ENCODE data around the gene MYO7A.

Gene MYO7A

GRCh38 chr11:77189588-77190210 is 61.7 kb downstream of the MYO7A start:
- H3K27ac ChIP-seq (ENCODE audit: insufficient read depth in 1 of 2, low read depth in 1 of 2, low read length in 2 of 2, poor library complexity in 1 of 2, severe bottlenecking in 2 of 2), result no peak overlapping the region
- H3K27me3 ChIP-seq (replicated peaks in 2 of 5; ENCODE audit: control insufficient read depth in 4 of 5, insufficient read depth in 5 of 5, low read length in 4 of 5), result no peaks in the 10 kb centered on the region
- CTCF ChIA-PET, result interaction anchor here (1.0 to 10.9 kb wide), 13 partner anchors 9 to 268 kb away, joined by 3 to 240 read pairs (median 11); partner anchors contain the start of gene MYO7A
- H3K36me3 ChIP-seq (ENCODE audit: control insufficient read depth in 4 of 4, insufficient read depth in 4 of 4, low read length in 3 of 4), result no peaks in the 10 kb centered on the region
- 97% methylated on average over 24 of the region's 28 CpGs for WGBS (ENCODE audit: insufficient coverage)
- POLR2A ChIA-PET, result no interaction called here
- H3K9me3 ChIP-seq (ENCODE audit: control extremely low read depth in 1 of 5, control insufficient read depth in 4 of 5, insufficient read depth in 2 of 5, low read depth in 1 of 5, low read length in 4 of 5), result no peaks in the 10 kb centered on the region
- no peak for DNase-seq
- H3K4me1 ChIP-seq (ENCODE audit: control extremely low read depth in 1 of 4, control insufficient read depth in 4 of 4, insufficient read depth in 4 of 4, low read length in 3 of 4), result no peaks in the 10 kb centered on the region
- no peak overlapping the region for H3K4me3 ChIP-seq (ENCODE audit: control insufficient read depth in 1 of 7, extremely low read depth in 1 of 7, insufficient read depth in 4 of 7, low read depth in 2 of 7, low read length in 6 of 7)

DNA sequence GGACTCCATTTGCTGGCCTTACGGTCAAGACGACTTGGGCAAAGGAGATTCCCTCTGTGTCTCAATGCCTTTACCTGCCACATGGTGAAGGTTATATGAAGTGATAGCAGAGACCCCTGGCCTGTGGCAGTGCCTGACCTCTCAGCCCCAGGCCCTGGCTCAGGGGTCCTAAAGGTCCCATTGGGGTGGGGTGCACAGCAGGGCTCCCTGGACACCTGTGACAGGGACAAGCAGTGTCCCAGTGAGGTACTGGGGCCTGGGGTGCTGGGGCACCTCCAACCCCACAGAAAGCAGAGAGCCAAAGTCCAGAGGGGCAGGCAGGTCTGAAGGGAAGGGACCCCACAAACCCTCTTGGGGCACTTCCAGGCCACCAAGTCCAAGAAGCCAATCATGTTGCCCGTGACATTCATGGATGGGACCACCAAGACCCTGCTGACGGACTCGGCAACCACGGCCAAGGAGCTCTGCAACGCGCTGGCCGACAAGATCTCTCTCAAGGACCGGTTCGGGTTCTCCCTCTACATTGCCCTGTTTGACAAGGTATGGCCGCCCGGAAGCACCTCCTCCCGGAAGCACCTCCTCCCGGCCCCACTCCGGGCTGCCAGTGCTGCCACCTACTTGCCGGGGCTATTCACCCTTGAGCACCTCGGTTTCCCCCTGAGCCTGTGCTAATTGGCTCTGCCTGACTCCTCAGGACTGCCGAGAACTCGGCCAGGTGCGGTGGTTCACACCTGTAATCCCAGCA is 62.5 kb downstream of the MYO7A start:
- 94% methylated on average over 21 of the region's 21 CpGs for WGBS (ENCODE audit: insufficient coverage)
- ChIA-PET CTCF (interaction anchor here (0.9 to 10.9 kb wide), 5 partner anchors 50 to 402 kb away, joined by 3 to 240 read pairs (median 28); partner anchors contain the start of gene MYO7A), POLR2A (no interaction called here)
- no peak for DNase-seq
- Histone ChIP-seq H3K27ac (ENCODE audit: insufficient read depth in 1 of 2, low read depth in 1 of 2, low read length in 2 of 2, poor library complexity in 1 of 2, severe bottlenecking in 2 of 2) (no peak overlapping the region), H3K27me3 (replicated peaks in 2 of 5; ENCODE audit: control insufficient read depth in 4 of 5, insufficient read depth in 5 of 5, low read length in 4 of 5) (no peaks in the 10 kb centered on the region), H3K4me3 (ENCODE audit: control insufficient read depth in 1 of 7, extremely low read depth in 1 of 7, insufficient read depth in 4 of 7, low read depth in 2 of 7, low read length in 6 of 7) (no peak overlapping the region), H3K9me3 (ENCODE audit: control extremely low read depth in 1 of 5, control insufficient read depth in 4 of 5, insufficient read depth in 2 of 5, low read depth in 1 of 5, low read length in 4 of 5) (no peaks in the 10 kb centered on the region), H3K4me1 (ENCODE audit: control extremely low read depth in 1 of 4, control insufficient read depth in 4 of 4, insufficient read depth in 4 of 4, low read length in 3 of 4) (no peaks in the 10 kb centered on the region), H3K36me3 (ENCODE audit: control insufficient read depth in 4 of 4, insufficient read depth in 4 of 4, low read length in 3 of 4) (no peaks in the 10 kb centered on the region)

- Histone ChIP-seq H3K36me3 (ENCODE audit: control insufficient read depth in 4 of 4, insufficient read depth in 4 of 4, low read length in 3 of 4) (no peaks in the 10 kb centered on the region), H3K27ac (ENCODE audit: insufficient read depth in 1 of 2, low read depth in 1 of 2, low read length in 2 of 2, poor library complexity in 1 of 2, severe bottlenecking in 2 of 2) (no peak overlapping the region), H3K9me3 (ENCODE audit: control extremely low read depth in 1 of 5, control insufficient read depth in 4 of 5, insufficient read depth in 2 of 5, low read depth in 1 of 5, low read length in 4 of 5) (no peaks in the 10 kb centered on the region), H3K4me3 (ENCODE audit: control insufficient read depth in 1 of 7, extremely low read depth in 1 of 7, insufficient read depth in 4 of 7, low read depth in 2 of 7, low read length in 6 of 7) (no peak overlapping the region), H3K4me1 (ENCODE audit: control extremely low read depth in 1 of 4, control insufficient read depth in 4 of 4, insufficient read depth in 4 of 4, low read length in 3 of 4) (no peaks in the 10 kb centered on the region), H3K27me3 (replicated peaks in 2 of 5; ENCODE audit: control insufficient read depth in 4 of 5, insufficient read depth in 5 of 5, low read length in 4 of 5) (no peaks in the 10 kb centered on the region)
- ChIA-PET CTCF (interaction anchor here (0.9 to 10.9 kb wide), 3 partner anchors 60 to 432 kb away, joined by 3 to 240 read pairs (median 3); partner anchors contain the start of gene MYO7A), POLR2A (no interaction called here)
- WGBS (ENCODE audit: insufficient coverage), result 84% methylated on average over 11 of the region's 11 CpGs
- DNase-seq, result no peak
Observed at GRCh38 chr11:77191429-77191822, 63.4 kb downstream of the MYO7A start.

DNA sequence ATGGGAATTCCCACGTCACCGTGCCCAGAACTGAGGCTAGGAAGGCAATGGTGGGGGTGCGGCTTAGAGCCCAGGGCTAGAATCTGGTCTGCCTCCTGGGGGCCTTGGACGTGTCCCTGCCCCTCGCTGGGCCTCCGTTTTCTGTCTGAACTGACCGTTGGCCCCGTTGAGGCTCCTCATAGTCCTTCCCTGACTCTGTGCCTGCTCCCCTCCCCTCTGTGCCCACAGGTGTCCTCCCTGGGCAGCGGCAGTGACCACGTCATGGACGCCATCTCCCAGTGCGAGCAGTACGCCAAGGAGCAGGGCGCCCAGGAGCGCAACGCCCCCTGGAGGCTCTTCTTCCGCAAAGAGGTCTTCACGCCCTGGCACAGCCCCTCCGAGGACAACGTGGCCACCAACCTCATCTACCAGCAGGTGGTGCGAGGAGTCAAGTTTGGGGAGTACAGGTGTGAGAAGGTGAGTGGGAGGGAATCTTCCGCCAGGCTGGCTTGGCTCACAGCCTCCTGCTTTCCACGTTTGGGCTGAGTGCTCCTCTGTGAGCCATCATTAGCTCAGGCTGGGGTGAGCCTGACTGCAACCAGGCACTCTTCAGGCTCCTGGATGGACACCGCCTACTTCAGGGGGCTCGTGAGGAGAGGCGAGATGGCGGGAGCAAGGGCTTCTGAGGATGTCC is 63.9 kb downstream of the MYO7A start:
- ChIA-PET CTCF (interaction anchor here (1.0 kb wide), 4 partner anchors 70 to 432 kb away, joined by 3 to 4 read pairs (median 3); no protein-coding TSS in a partner anchor), POLR2A (no interaction called here)
- 50% methylated on average over 24 of the region's 27 CpGs for WGBS (ENCODE audit: insufficient coverage)
- Histone ChIP-seq H3K4me3 (ENCODE audit: control insufficient read depth in 1 of 7, extremely low read depth in 1 of 7, insufficient read depth in 4 of 7, low read depth in 2 of 7, low read length in 6 of 7) (no peak overlapping the region), H3K27me3 (replicated peaks in 2 of 5; ENCODE audit: control insufficient read depth in 4 of 5, insufficient read depth in 5 of 5, low read length in 4 of 5) (no peaks in the 10 kb centered on the region), H3K36me3 (ENCODE audit: control insufficient read depth in 4 of 4, insufficient read depth in 4 of 4, low read length in 3 of 4) (no peaks in the 10 kb centered on the region), H3K27ac (ENCODE audit: insufficient read depth in 1 of 2, low read depth in 1 of 2, low read length in 2 of 2, poor library complexity in 1 of 2, severe bottlenecking in 2 of 2) (no peak overlapping the region), H3K9me3 (ENCODE audit: control extremely low read depth in 1 of 5, control insufficient read depth in 4 of 5, insufficient read depth in 2 of 5, low read depth in 1 of 5, low read length in 4 of 5) (no peaks in the 10 kb centered on the region), H3K4me1 (ENCODE audit: control extremely low read depth in 1 of 4, control insufficient read depth in 4 of 4, insufficient read depth in 4 of 4, low read length in 3 of 4) (no peaks in the 10 kb centered on the region)
- DNase-seq, result peak; percentile 73 to 77 (median 73)

DNA sequence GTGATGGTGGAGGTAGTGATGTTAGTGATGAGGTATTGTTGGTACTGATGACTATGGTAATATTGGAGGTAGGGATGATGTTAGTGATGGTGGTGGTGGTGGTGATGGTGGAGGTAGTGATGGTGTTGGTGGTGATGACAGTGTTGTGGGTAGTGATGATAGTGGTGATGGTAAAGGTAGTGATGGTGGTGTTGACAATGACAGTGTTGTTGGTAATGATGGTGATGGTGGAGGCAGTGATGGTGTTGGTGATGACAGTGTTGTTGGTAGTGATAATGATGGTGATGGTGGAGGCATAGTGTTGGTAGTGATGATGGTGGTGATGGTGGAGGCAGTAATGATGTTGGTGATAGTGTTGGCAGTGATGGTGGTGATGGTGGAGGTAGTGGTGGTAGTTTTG is 65.1 kb downstream of the MYO7A start:
- Histone ChIP-seq H3K4me3 (ENCODE audit: control insufficient read depth in 1 of 7, extremely low read depth in 1 of 7, insufficient read depth in 4 of 7, low read depth in 2 of 7, low read length in 6 of 7) (no peak overlapping the region), H3K36me3 (ENCODE audit: control insufficient read depth in 4 of 4, insufficient read depth in 4 of 4, low read length in 3 of 4) (no peaks in the 10 kb centered on the region), H3K27ac (ENCODE audit: insufficient read depth in 1 of 2, low read depth in 1 of 2, low read length in 2 of 2, poor library complexity in 1 of 2, severe bottlenecking in 2 of 2) (no peak overlapping the region), H3K4me1 (ENCODE audit: control extremely low read depth in 1 of 4, control insufficient read depth in 4 of 4, insufficient read depth in 4 of 4, low read length in 3 of 4) (no peaks in the 10 kb centered on the region), H3K27me3 (replicated peaks in 2 of 5; ENCODE audit: control insufficient read depth in 4 of 5, insufficient read depth in 5 of 5, low read length in 4 of 5) (no peaks in the 10 kb centered on the region), H3K9me3 (ENCODE audit: control extremely low read depth in 1 of 5, control insufficient read depth in 4 of 5, insufficient read depth in 2 of 5, low read depth in 1 of 5, low read length in 4 of 5) (no peaks in the 10 kb centered on the region)
- no peak for DNase-seq
- CTCF ChIA-PET, result interaction anchor here (1.0 to 2.9 kb wide), 8 partner anchors 10 to 427 kb away, joined by 3 to 14 read pairs (median 4); no protein-coding TSS in a partner anchor
- POLR2A ChIA-PET, result no interaction called here

DNA sequence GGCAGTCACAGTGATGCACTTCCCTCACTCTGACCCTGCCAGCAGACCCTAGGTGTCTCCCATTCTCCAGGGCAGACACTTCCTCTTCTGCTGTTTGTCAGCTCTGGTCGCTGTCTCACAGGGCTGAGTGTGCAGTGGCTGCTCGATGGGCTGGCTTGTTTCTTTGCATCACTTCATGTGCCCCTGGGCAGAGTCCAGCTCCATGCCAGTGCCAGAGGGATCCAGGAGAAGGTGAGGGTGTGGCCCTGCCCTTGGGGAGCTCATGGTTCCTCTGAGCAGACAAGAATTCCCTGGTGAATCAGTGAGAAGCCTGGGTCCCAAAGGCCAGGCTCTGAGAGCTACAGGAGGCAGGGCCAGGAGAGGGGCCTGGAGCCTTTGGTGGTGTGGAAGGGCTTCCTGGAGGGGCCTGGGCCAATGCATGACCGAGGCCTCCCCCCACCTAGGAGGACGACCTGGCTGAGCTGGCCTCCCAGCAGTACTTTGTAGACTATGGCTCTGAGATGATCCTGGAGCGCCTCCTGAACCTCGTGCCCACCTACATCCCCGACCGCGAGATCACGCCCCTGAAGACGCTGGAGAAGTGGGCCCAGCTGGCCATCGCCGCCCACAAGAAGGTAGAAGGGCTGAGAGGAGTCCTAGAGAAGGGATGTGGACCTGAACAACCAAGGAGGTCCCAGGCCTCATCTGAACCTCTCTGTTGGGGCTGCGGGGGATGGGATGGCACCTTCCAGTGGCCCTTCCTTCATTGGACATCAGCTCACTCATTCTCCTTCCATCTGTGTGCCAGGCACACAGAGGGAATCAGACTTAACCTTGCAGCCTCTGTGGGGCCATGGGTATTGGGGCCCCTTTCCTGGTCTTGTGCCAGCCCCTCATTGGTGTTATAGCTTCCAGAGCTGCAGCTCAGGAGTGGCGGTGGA is 66.1 kb downstream of the MYO7A start:
- Histone ChIP-seq H3K4me1 (ENCODE audit: control extremely low read depth in 1 of 4, control insufficient read depth in 4 of 4, insufficient read depth in 4 of 4, low read length in 3 of 4) (peaks cover 0 to under 1% (median 0%) of the 10 kb centered on the region in 4 experiments), H3K27me3 (replicated peaks in 2 of 5; ENCODE audit: control insufficient read depth in 4 of 5, insufficient read depth in 5 of 5, low read length in 4 of 5) (no peaks in the 10 kb centered on the region), H3K9me3 (ENCODE audit: control extremely low read depth in 1 of 5, control insufficient read depth in 4 of 5, insufficient read depth in 2 of 5, low read depth in 1 of 5, low read length in 4 of 5) (no peaks in the 10 kb centered on the region), H3K27ac (ENCODE audit: insufficient read depth in 1 of 2, low read depth in 1 of 2, low read length in 2 of 2, poor library complexity in 1 of 2, severe bottlenecking in 2 of 2) (no peak overlapping the region), H3K36me3 (ENCODE audit: control insufficient read depth in 4 of 4, insufficient read depth in 4 of 4, low read length in 3 of 4) (no peaks in the 10 kb centered on the region), H3K4me3 (ENCODE audit: control insufficient read depth in 1 of 7, extremely low read depth in 1 of 7, insufficient read depth in 4 of 7, low read depth in 2 of 7, low read length in 6 of 7) (no peak overlapping the region)
- ChIA-PET CTCF (interaction anchor here (1.1 to 2.9 kb wide), 15 partner anchors 9 to 425 kb away, joined by 3 to 19 read pairs (median 4); partner anchors contain the start of gene MYO7A), POLR2A (no interaction called here)
- 87% methylated on average over 14 of the region's 15 CpGs for WGBS (ENCODE audit: insufficient coverage)
- peak in 2 of 3 donors; percentile 48 to 58 for DNase-seq
